Body of pancreas (tissue), 4 donors: ENCODE results near the gene SPP1. TPM values are rescaled to one million over a fixed set of nuclear protein-coding genes. Genes with fewer than 3 reads are reported as not detected.
A peak's percentile ranks its signal among the peaks of the same experiment; 100 is the strongest.

Source experiments
- ATAC-seq: fragments of 150-250 bp; one replicate; pipeline ENCODE4 v1.9.1; 2016
- DNase-seq, 4 donors: peaks; one replicate each; pipeline ENCODE4 v3.0.0-alpha.2; 2019
- H3K27ac ChIP-seq, 4 donors: fragments of 200-600 bp; sonication (generic); 1 replicate in 3 of 4; 2 replicates in 1 of 4; pipeline versions ENCODE4 v1.5.1 to v1.6.1; 2016 to 2019; ENCODE audit warnings: mild to moderate bottlenecking in 1 of 4, mixed read lengths in 1 of 4, moderate library complexity in 1 of 4
- H3K27me3 ChIP-seq, 2 donors: fragments of 200-600 bp; sonication (generic); one replicate each; pipeline ENCODE4 v1.6.0; 2016; ENCODE audit warnings: mild to moderate bottlenecking in 1 of 2
- H3K36me3 ChIP-seq, 2 donors: fragments of 200-600 bp; sonication (generic); replicated peaks in 1 of 2; 2 replicates each; pipeline ENCODE4 v1.5.1; 2016; ENCODE audit warnings: low read depth in 2 of 2; ENCODE audit not compliant: insufficient read depth in 1 of 2
- H3K4me1 ChIP-seq: fragments of 200-600 bp; sonication (generic); one replicate; pipeline ENCODE4 v1.6.0; 2016
- H3K4me3 ChIP-seq, 2 donors: fragments of 200-600 bp; sonication (generic); 1 replicate in 1 of 2; 2 replicates in 1 of 2; pipeline ENCODE4 v1.5.1; 2016 to 2019
- H3K9me3 ChIP-seq, 3 donors: fragments of 200-600 bp; sonication (generic); 1 replicate in 2 of 3; 2 replicates in 1 of 3; pipeline ENCODE4 v1.5.1; 2016
- CTCF ChIP-seq, 7 experiments: fragments of 450-650 bp in 4 of 7; fragments of 200-600 bp in 3 of 7; sonication (generic) in 3 of 7; IDR thresholded peaks; one replicate each; pipeline ENCODE4 v1.5.1; 2016 to 2019; ENCODE audit warnings: antibody characterized with exemption in 7 of 7
- POLR2A ChIP-seq, 3 donors: fragments of 450-650 bp; IDR thresholded peaks; one replicate each; pipeline ENCODE4 v1.6.1; 2016; ENCODE audit warnings: antibody characterized with exemption in 3 of 3, mild to moderate bottlenecking in 2 of 3
- WGBS, 2 donors: methylation state at CpG; one replicate each; pipeline ENCODE4 v1.1.5; 2017; 5-methylcytosine and 5-hydroxymethylcytosine counted together
- intact Hi-C: fragments of 100-400 bp; cut with DNase I; formaldehyde crosslinking; loops from one replicate; pipeline ENCODE4 v1.15.1; 2023
- total RNA-seq, 2 donors: library from RNA; depleted of rRNA; stranded (reverse); fragments of >200 nt; gene quantifications; one replicate each; pipeline ENCODE4 v1.1.0, GENCODE V29; 2016

Gene SPP1
- total RNA-seq, 2 donors from 2014 or later: 62.8 to 154 TPM

- 0% methylated on average over 11 to 48 of the region's 51 CpGs for WGBS, 2 donors
- peak in 2 of 3 donors; percentile 20 to 23 for TF ChIP-seq POLR2A (IDR thresholded peaks at IDR 0.05)
- no peak for TF ChIP-seq CTCF (IDR thresholded peaks at IDR 0.05)
These were observed 32.7 kb downstream of the SPP1 start for GRCh38 chr4:88008122-88008742.

GRCh38 chr4:88008743-88009171 lies 33.2 kb downstream of the SPP1 start:
- Histone ChIP-seq H3K4me3 (peak overlapping the region in 1 of 2 donors; percentile 70), H3K27me3 (no peaks in the 10 kb centered on the region), H3K36me3 (no peaks in the 10 kb centered on the region), H3K27ac (peak overlapping the region in 3 of 4 donors; percentile 76 to 86 (median 83)), H3K4me1 (peaks cover 17% of the 10 kb centered on the region), H3K9me3 (no peaks in the 10 kb centered on the region)
- intact Hi-C loops: no loop called here
- DNase-seq: no peak
- WGBS, 2 donors: 13 to 15% methylated on average over 5 of the region's 5 CpGs
- peak in 1 of 3 donors; percentile 28 for TF ChIP-seq POLR2A (IDR thresholded peaks at IDR 0.05)
- no peak for TF ChIP-seq CTCF (IDR thresholded peaks at IDR 0.05)
- ATAC-seq: no peak

More at GRCh38 chr4:88008122-88008742, 32.7 kb downstream of the SPP1 start:
- H3K27me3 ChIP-seq: no peaks in the 10 kb centered on the region
- peak overlapping the region; percentile 30 to 86 (median 80) for H3K27ac ChIP-seq
- no peaks in the 10 kb centered on the region for H3K9me3 ChIP-seq
- peak; percentile 28 to 48 (median 32) for DNase-seq
- H3K36me3 ChIP-seq: no peaks in the 10 kb centered on the region
- peaks cover 17% of the 10 kb centered on the region for H3K4me1 ChIP-seq
- intact Hi-C loops: no loop called here
- ATAC-seq: peak; percentile 46
- H3K4me3 ChIP-seq: peak overlapping the region; percentile 52 to 70

- 54 to 68% methylated on average over 5 of the region's 5 CpGs for WGBS, 2 donors
- DNase-seq (no peak), ATAC-seq (no peak)
- Histone ChIP-seq H3K4me3 (no peak overlapping the region), H3K4me1 (peaks cover 19% of the 10 kb centered on the region), H3K9me3 (no peaks in the 10 kb centered on the region), H3K36me3 (no peaks in the 10 kb centered on the region), H3K27me3 (no peaks in the 10 kb centered on the region), H3K27ac (peak overlapping the region in 1 of 4 donors; percentile 86)
- intact Hi-C loops: no loop called here
- no peak for TF ChIP-seq POLR2A (IDR thresholded peaks at IDR 0.05)
- TF ChIP-seq CTCF (IDR thresholded peaks at IDR 0.05): no peak
These were observed 34.4 kb downstream of the SPP1 start for GRCh38 chr4:88009871-88010270.

GRCh38 chr4:88010966-88011365 lies 35.5 kb downstream of the SPP1 start:
- TF ChIP-seq CTCF (IDR thresholded peaks at IDR 0.05) (no peak), POLR2A (IDR thresholded peaks at IDR 0.05) (no peak)
- Histone ChIP-seq H3K27ac (peak overlapping the region in 3 of 4 donors; percentile 14 to 86 (median 32)), H3K4me3 (no peak overlapping the region), H3K36me3 (no peaks in the 10 kb centered on the region), H3K4me1 (peaks cover 24% of the 10 kb centered on the region), H3K9me3 (no peaks in the 10 kb centered on the region), H3K27me3 (no peaks in the 10 kb centered on the region)
- intact Hi-C loops: no loop called here
- 60 to 67% methylated on average over 2 of the region's 2 CpGs for WGBS, 2 donors
- ATAC-seq (no peak), DNase-seq (no peak)

- 62 to 78% methylated on average over 3 of the region's 3 CpGs for WGBS, 2 donors
- H3K9me3 ChIP-seq: no peaks in the 10 kb centered on the region
- no peak for TF ChIP-seq POLR2A (IDR thresholded peaks at IDR 0.05)
- TF ChIP-seq CTCF (IDR thresholded peaks at IDR 0.05): no peak
- ATAC-seq (no peak), DNase-seq (no peak)
- no peaks in the 10 kb centered on the region for H3K27me3 ChIP-seq
- peaks cover 38% of the 10 kb centered on the region for H3K4me1 ChIP-seq
- no peak overlapping the region for H3K4me3 ChIP-seq
- H3K27ac ChIP-seq: no peak overlapping the region
- intact Hi-C loops: no loop called here
- H3K36me3 ChIP-seq: no peaks in the 10 kb centered on the region
These were observed 37.1 kb downstream of the SPP1 start for GRCh38 chr4:88012647-88013046.
